HG03135 (cell line): ENCODE results near the gene LBH.

Experiments used
- ATAC-seq: cut with Tn5 transposase; IDR thresholded peaks from one replicate; pipeline ENCODE4 v1.9.1; 2021; ENCODE audit warnings: mild to moderate bottlenecking, moderate library complexity; ENCODE audit not compliant: unreplicated experiment

The LBH gene

DNA sequence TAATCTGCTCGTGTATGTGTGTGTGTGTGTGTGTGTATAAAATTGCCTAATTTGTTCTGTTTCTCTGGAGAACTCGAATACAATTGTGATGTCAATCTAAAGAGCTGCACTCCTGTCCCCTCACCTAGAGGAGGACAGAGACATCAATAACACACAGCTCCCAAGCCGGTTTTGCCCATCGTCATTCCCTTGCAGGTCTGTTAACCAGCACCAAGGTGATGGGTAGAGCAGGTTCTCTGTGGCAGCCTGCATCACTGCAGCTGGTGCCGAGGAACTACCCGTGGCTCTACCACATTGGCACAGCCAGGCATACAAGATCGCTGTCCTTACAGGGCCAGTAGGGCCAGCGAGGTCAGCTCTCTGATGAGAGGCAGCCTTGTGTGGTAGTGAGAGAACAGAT lies 41.0 kb downstream of the LBH start:
- no peak for ATAC-seq

GRCh38 chr2:30272761-30273573 lies 41.6 kb downstream of the LBH start:
- ATAC-seq = no peak

DNA sequence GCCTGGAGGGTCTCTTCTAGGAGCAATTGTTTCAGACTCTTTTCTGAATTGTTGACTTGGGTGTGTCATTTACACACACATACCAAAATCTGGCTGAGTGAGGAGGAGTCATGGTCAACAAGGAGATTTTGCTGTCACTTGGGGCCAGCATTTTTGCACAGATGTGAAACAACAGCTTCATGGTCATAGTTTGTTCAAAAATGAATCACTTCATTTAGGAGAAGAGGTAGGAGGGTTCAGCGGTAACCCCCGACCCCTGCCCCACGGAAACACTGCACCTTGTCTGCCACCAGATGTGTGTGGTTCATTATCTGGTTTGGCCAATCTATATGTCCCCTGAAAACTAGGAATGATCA lies 42.2 kb downstream of the LBH start:
- ATAC-seq = no peak

- no peak for ATAC-seq
Measured at GRCh38 chr2:30275256-30275655, 43.9 kb downstream of the LBH start.

GRCh38 chr2:30276455-30276911 lies 45.1 kb downstream of the LBH start:
- ATAC-seq = no peak

DNA sequence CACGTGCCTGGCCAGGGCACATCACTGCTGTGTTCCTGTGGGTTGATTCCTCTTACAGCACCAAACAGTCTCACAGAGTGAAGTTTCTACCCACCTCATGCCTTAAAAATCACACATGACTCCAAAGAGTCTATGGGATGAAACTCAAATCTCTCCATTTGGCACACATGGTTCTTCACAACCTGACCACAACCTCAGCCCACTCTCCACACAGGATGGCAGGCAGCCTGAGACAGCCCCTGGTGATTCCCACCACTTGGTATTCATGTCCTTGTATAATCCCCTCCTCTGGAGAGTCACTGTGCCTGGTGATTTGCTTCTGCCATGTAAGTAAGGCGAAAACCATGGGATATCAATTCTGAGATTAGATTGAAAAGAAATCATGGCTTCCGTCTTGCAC lies 46.2 kb downstream of the LBH start:
- no peak for ATAC-seq

DNA sequence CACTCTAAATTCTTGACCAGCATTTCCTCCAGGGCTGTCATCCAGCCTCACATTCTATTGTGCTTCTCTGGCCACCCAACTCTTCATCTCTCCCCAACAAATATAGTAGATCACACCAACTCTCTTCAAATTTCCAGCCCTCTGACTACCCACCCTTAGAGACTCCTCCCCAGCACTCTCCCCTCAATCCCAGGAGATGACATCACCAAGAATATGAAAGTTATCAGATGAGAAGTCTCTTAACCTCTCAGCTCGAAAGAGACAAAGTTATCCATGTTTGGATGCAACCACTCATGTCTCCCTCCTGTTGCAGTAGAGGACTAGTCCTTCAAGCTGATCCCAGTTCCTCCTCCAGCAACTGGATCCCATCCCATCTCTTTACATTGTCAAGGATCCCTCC lies 47.1 kb downstream of the LBH start:
- no peak for ATAC-seq

DNA sequence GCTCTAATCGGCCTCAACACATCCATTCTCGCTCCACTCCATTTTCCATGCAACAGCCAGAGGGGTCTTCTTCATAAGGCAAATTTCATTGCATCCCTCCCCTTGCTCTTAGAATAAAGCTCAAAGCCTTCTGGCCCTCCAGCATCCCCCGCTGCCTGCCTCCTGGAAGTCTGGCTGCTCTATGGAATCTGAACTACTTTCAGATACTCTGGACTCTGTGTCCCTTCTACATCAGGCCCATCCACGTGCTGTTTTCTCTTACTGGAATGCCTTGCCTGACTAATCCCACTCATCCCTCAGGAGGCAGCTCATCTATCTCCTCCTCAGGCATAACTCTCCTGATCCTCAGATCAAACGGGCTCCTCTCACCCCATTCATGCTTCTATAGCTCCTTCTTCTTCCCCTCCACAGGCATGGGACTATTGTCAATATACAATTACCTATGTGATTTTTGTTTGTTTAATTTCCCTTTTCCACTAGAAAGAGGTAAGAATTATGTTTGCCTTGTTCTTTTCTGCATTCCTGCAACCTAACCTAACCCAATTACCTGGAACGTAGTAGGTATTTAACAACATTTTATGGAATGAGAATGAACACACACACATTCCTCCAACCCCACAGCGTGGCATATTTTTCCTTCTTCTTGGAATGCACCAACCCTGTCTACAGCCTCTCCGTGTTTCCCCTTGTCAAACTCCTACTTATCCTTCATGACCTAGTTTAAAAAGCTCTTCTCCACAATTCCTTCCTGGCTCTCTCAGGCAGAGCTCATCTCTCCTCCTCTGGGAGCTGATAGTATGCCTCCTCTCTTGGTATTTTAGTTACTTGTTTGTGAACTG lies 49.5 kb downstream of the LBH start:
- ATAC-seq = no peak

- no peak for ATAC-seq
Measured at GRCh38 chr2:30282081-30282480, 50.7 kb downstream of the LBH start.

DNA sequence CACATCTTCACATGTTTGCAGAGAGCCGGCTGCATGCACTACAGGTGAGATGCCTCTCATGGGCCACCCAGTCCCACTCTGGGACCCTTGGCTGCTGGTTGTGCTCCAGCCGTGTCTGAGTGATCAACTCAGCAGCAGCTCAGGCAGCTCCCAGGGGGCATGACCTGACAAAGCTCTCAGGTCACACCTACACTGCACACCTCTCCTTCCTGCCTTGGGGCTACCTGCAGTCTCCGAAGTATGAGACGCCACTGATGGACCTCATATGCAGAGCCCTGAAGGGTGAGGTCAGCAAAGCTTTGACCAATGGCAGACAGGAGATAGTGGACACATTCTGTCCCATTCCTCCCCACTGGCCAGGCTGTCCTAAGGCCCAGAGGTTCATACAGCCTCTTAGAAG lies 51.4 kb downstream of the LBH start:
- ATAC-seq = no peak

DNA sequence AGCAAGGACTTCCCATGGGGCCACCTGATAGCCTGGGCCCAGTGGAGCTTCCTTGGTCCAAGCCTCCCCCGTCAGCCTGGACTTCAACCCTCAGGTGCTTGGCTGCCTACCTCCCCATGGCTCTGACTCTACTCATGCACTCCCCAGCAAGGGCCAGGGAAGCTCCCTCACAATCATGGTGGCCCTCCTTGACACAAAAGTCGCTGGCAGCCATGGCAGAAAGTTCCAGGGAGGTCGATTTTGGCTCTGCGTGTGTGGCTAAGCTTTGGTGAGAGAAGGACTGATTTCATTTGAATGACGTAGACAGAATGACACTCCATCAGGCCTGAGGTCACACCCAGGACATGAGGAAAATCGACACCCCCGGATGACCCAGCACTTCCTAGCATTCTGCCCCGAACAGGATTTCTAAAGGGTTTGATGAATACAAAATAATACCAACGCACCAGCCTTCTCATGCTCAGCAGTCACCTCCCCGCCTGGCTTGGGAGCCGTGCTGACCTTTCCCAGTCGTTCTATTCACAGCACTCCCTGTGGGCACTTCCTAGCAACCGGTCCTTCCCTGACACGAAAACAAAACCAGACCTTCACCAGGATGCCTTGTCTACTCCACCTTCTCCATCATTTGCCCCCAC lies 52.7 kb downstream of the LBH start:
- no peak for ATAC-seq

- ATAC-seq = no peak
Measured at GRCh38 chr2:30285758-30286157, 54.4 kb downstream of the LBH start.

DNA sequence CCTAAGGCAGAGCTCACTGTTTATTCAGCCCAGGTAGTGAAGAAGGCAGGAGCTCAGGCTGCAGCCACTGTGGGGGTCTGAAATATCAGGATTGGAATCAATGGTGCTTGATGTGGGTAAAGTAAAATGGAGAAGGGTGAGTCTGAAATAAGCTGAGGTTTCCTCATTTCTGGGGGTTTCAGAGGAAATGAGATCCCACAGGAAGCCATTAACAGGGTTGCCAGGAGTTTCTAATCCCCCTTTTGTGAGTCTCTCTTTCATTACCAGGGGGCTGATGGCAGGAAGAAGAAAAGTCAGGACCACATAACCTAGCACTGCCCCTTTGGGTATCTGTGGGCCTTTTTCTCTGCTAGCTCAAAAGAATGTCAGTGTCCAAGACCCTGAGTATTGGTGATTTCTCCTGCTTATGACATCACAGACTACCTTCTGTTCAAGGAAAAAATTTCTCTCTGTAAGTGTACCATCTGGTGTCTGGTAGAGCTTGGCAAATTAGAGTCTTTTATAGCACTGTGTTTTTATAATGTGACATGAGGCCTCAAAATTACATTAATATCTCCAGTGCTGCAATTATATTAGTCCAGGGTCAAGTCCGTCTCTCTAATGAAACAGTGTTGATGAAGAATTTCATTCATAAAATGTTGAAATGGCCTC lies 56.0 kb downstream of the LBH start:
- ATAC-seq = no peak

DNA sequence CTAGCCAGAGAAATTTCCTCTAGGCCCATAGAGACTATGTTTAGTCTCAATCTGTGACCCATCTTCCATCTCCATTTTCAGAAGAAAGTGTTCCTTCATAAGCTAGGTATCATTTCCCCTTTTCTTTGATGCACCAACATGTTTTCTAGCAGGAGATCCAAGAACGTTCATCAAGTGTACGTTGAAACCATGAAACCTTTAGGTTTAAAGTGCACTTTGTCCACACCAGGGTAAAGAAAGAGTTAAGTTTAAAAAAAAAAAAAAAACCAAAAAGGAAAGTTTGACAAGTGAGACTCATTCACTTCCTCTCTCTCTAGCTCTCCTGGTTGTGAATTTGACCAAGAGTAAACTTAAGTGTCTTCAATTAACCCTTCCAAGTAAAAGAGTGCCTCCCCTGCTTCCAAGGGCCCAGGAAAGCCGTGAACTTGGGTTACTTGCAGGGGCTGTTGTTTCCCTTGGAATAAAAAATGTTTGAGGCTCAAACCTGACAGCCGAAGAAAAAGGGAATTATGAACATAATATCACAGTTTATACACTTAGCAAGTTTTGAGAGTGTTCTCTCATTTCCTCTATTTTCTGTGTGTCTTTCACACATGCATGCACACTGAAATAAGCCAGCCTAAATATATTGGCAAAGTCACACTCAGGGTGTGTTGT lies 56.7 kb downstream of the LBH start:
- ATAC-seq = peak; percentile 56

DNA sequence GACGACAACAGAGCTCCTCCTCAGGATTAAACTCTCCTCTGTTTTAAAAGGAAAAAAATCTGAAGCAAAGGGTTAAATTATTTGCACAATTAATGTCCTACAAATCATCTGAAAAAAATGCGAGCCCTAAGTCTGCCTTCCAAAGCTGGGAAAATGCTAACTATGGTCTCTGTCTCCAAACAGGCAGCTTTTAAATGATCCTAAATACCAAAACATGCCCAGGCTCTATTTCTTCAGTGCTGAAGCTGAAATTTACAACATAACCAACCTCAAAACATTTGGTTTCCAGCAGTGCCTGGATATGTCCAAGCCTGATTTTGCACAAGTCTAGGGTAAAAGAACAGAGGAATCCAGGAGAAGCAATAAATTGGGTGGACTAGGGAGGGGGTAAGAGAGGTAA lies 57.2 kb downstream of the LBH start:
- no peak for ATAC-seq

GRCh38 chr2:30293303-30293921 lies 62.1 kb downstream of the LBH start:
- no peak for ATAC-seq

DNA sequence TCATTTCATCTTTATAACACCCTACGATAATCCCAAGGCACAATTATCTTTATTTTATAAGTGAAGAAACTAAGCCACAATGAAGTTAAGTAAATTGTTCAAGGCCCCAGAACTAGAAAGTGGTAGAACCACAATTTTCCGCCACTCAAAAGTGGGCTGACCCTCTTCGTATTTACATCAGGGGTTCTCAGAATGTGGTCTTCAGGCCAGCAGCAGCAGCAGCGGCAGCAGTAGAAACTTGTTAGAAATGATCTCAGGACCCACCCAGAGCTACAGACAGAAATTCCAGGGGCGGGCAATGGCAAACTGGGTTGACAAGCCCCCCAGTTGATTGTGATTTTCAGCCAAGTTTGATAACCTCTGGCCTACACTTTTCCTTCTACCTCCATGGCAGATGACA lies 62.8 kb downstream of the LBH start:
- ATAC-seq = no peak

DNA sequence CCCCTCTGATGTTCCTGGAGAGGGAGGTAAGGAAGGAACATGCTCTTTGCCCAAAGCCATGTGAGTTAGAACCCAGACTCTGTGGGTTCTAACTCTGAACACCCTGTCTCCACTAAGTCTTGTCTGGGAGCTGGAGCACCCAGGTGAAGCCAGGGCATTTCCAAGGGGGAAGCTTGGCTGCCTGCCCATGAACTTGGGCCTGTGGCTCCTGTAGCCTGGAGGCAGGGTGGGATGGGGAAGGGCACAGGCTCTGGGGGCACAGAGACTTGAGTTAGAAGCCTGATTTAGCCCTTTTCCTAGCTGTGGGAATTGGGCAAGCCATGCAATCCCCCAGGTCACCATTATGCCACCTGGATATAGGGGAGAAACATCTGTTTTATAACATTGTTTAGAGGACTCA lies 65.2 kb downstream of the LBH start:
- no peak for ATAC-seq

DNA sequence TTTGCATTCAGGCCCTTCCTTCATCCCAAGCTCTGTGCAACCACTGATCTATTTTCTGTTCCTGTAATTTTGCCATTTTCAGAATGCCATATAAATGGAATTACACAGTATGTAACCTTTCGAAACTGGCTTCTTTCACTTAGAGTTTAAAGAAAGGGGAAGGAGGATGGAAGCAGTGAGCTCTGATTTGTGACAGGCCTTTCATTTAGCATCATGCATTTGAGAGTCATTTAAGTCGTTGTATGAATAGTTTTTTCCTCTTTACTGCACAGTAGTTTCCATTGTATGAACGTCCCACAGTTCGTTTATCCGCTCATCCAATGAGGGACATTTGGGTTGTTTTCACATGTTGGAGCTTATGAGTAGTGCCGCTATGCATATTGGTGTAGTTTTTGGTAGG lies 67.0 kb downstream of the LBH start:
- no peak for ATAC-seq

- ATAC-seq = no peak
Measured at GRCh38 chr2:30300122-30300455, 68.8 kb downstream of the LBH start.
